Measurements from ENCODE around the gene PKM.

DNA sequence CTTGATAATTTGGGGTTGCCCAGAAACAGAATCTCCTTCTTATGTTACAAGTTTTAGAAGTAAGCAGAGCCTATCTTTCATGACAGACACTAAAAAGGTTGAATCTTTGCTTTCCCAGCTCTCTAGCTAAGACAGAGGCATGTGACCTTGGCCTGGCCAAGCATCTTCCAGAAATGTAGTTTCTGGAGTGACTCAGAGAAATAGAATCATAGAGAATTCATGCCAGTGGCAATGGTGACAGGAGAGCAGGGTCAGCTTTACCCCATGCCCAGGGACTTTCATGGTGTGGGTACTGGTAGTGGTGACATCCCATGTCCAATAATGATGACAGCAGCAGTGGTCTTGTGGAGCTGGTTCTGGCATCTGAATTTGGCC lies 45.3 kb upstream of the PKM start:
- no peak for TF ChIP-seq POLR2A (IDR thresholded peaks at IDR 0.05)
- TF ChIP-seq CTCF (IDR thresholded peaks at IDR 0.05): no peak

Measured in upper lobe of left lung (tissue), 4 donors.